GM23338 (cell line): ENCODE results near the gene METRNL. TPM values are rescaled to one million over a fixed set of nuclear protein-coding genes. Genes with fewer than 3 reads are reported as not detected.

ENCODE experiments used
- ATAC-seq: fragments of 200-7000 bp; cut with Tn5 transposase; 3 replicates; pipeline ENCODE4 v1.9.1; 2020
- DNase-seq: peaks from one replicate; pipeline ENCODE4 v3.0.0-alpha.2; 2015; ENCODE audit warnings: low spot score
- H2AFZ ChIP-seq: fragments of 200-600 bp; sonication (generic); 2 replicates; pipeline ENCODE4 v1.8.0; 2016; ENCODE audit warnings: antibody characterized with exemption, mild to moderate bottlenecking, moderate library complexity
- H3F3A ChIP-seq: fragments of 200-600 bp; sonication (generic); replicated peaks from 2 replicates; pipeline ENCODE4 v1.8.0; 2017; ENCODE audit warnings: antibody characterized with exemption, mixed run types, low read depth
- H3K27ac ChIP-seq: fragments of 200-600 bp; sonication (generic); 2 replicates; pipeline ENCODE4 v1.6.1; 2016; ENCODE audit warnings: low read depth
- H3K27me3 ChIP-seq: fragments of 200-600 bp; sonication (generic); 2 replicates; pipeline ENCODE4 v1.8.0; 2016; ENCODE audit warnings: mild to moderate bottlenecking, mixed run types, moderate library complexity; ENCODE audit not compliant: insufficient read depth
- H3K36me3 ChIP-seq: fragments of 200-600 bp; sonication (generic); 2 replicates; pipeline ENCODE4 v1.8.0; 2016; ENCODE audit warnings: mild to moderate bottlenecking; ENCODE audit not compliant: insufficient read depth
- H3K4me1 ChIP-seq: fragments of 200-600 bp; sonication (generic); 2 replicates; pipeline ENCODE4 v1.8.0; 2016; ENCODE audit warnings: mild to moderate bottlenecking, moderate library complexity; ENCODE audit not compliant: insufficient read depth
- H3K4me2 ChIP-seq: fragments of 200-600 bp; sonication (generic); 2 replicates; pipeline ENCODE4 v1.7.1; 2017; ENCODE audit warnings: mixed run types
- H3K4me3 ChIP-seq: fragments of 200-600 bp; sonication (generic); 2 replicates; pipeline ENCODE4 v1.6.1; 2016; ENCODE audit warnings: mixed run types
- H3K79me2 ChIP-seq: fragments of 200-600 bp; sonication (generic); replicated peaks from 2 replicates; pipeline ENCODE4 v1.8.0; 2017; ENCODE audit warnings: mild to moderate bottlenecking; ENCODE audit not compliant: insufficient read depth
- H3K9me2 ChIP-seq: fragments of 200-600 bp; sonication (generic); 2 replicates; pipeline ENCODE4 v1.8.0; 2017; ENCODE audit not compliant: insufficient read depth
- H4K20me1 ChIP-seq: fragments of 200-600 bp; sonication (generic); replicated peaks from 2 replicates; pipeline ENCODE4 v1.8.0; 2017; ENCODE audit warnings: mild to moderate bottlenecking; ENCODE audit not compliant: insufficient read depth
- H3K27ac Mint-ChIP-seq: 2 replicates; pipeline ENCODE4 v1.8.0; 2020; ENCODE audit warnings: inconsistent platforms, mild to moderate bottlenecking, moderate library complexity, mixed read lengths
- H3K27me3 Mint-ChIP-seq: 3 replicates; pipeline ENCODE4 v1.8.0; 2022; ENCODE audit warnings: low read depth, mild to moderate bottlenecking, moderate library complexity, mixed read lengths, inconsistent platforms; ENCODE audit not compliant: insufficient read depth, poor library complexity
- H3K36me3 Mint-ChIP-seq: 3 replicates; pipeline ENCODE4 v1.8.0; 2021; ENCODE audit warnings: low read depth, mild to moderate bottlenecking, inconsistent platforms, moderate library complexity, mixed read lengths
- H3K4me1 Mint-ChIP-seq: 3 replicates; pipeline ENCODE4 v1.8.0; 2020; ENCODE audit warnings: mild to moderate bottlenecking, inconsistent platforms, mixed read lengths
- H3K4me3 Mint-ChIP-seq: 3 replicates; pipeline ENCODE4 v1.8.0; 2021; ENCODE audit warnings: moderate library complexity, mild to moderate bottlenecking, inconsistent platforms, mixed read lengths
- H3K9me3 Mint-ChIP-seq: 3 replicates; pipeline ENCODE4 v1.8.0; 2020; ENCODE audit warnings: moderate library complexity, mild to moderate bottlenecking, inconsistent platforms, mixed read lengths
- CTCF ChIP-seq, 2 experiments: fragments of 200-600 bp in 1 of 2; sonication (generic) in 1 of 2; conservative IDR thresholded peaks; 2 replicates each; pipeline versions ENCODE4 v1.5.1 to v1.6.1; 2016 to 2017; ENCODE audit warnings: antibody characterized with exemption in 2 of 2, low read depth in 2 of 2, mild to moderate bottlenecking in 2 of 2, moderate library complexity in 1 of 2
- ETS1 ChIP-seq: IDR thresholded peaks from 2 replicates; pipeline ENCODE4 v1.6.1; 2016; ENCODE audit warnings: antibody characterized with exemption
- EZH2phosphoT487 ChIP-seq: fragments of 200-600 bp; sonication (generic); IDR thresholded peaks from one replicate; pipeline ENCODE4 v1.8.1; 2018; ENCODE audit warnings: antibody characterized with exemption; ENCODE audit not compliant: unreplicated experiment
- JUNB ChIP-seq: IDR thresholded peaks from one replicate; pipeline ENCODE4 v1.6.1; 2016; ENCODE audit warnings: antibody characterized with exemption; ENCODE audit not compliant: unreplicated experiment
- NANOG ChIP-seq: IDR thresholded peaks from 2 replicates; pipeline ENCODE4 v1.6.1; 2016; ENCODE audit warnings: antibody characterized with exemption, borderline replicate concordance
- POLR2AphosphoS5 ChIP-seq: IDR thresholded peaks from 2 replicates; pipeline ENCODE4 v1.6.1; 2016; ENCODE audit warnings: antibody characterized with exemption, low read depth
- STAT1 ChIP-seq: IDR thresholded peaks from one replicate; pipeline ENCODE4 v1.6.1; 2016; ENCODE audit warnings: antibody characterized with exemption; ENCODE audit not compliant: unreplicated experiment
- ZNF114 ChIP-seq: fragments of 250-450 bp; sonication (Bioruptor Pico); IDR thresholded peaks from 2 replicates; pipeline ENCODE4 v1.5.0; 2020; ENCODE audit warnings: mild to moderate bottlenecking, moderate library complexity
- ZNF462 ChIP-seq: fragments of 250-450 bp; sonication (Bioruptor Pico); IDR thresholded peaks from 2 replicates; pipeline ENCODE4 v1.5.0; 2020; ENCODE audit warnings: mild to moderate bottlenecking, moderate library complexity
- polyA plus RNA-seq: library from polyadenylated mRNA; unstranded; fragments of >200 nt; fragmentation: Nextera tagmentation; extraction: Ambion mirVana; gene quantifications from 2 replicates; pipeline ENCODE4 v1.2.1, GENCODE V29; 2016
- total RNA-seq: library from RNA; depleted of rRNA; stranded (reverse); fragments of >200 nt; shearing (Covaris generic); gene quantifications from 2 replicates; pipeline ENCODE4 v1.2.3, GENCODE V29; 2014

Gene METRNL
- total and polyA plus RNA-seq, 2 experiments from 2014 or later: 12.2 to 20.2 TPM

GRCh38 chr17:83071966-83072562 is 7.3 kb upstream of the METRNL start:
- H3K27ac ChIP-seq: no peak overlapping the region

GRCh38 chr17:83072600-83073358 is 6.6 kb upstream of the METRNL start:
- Mint-ChIP-seq H3K27ac (no peak overlapping the region), H3K4me1 (no peaks in the 10 kb centered on the region; the same call in 2 of the 3 replicates), H3K4me3 (no peak overlapping the region), H3K36me3 (no peaks in the 10 kb centered on the region), H3K27me3 (peaks cover 18% of the 10 kb centered on the region), H3K9me3 (peaks cover 5% of the 10 kb centered on the region; the same call in 2 of the 3 replicates)
- no peak overlapping the region for H3K27ac ChIP-seq
- DNase-seq: no peak
- H3K27me3 ChIP-seq: peaks cover 15% of the 10 kb centered on the region
- no peak overlapping the region for H3K4me2 ChIP-seq
- no peaks in the 10 kb centered on the region for H3F3A ChIP-seq
- H2AFZ ChIP-seq: no peak overlapping the region
- H3K9me2 ChIP-seq: no peaks in the 10 kb centered on the region
- ATAC-seq: peak; percentile 18; the same call in 2 of the 3 replicates
- H3K4me3 ChIP-seq: no peak overlapping the region
- H4K20me1 ChIP-seq: no peaks in the 10 kb centered on the region
- no peaks in the 10 kb centered on the region for H3K4me1 ChIP-seq
- no peaks in the 10 kb centered on the region for H3K36me3 ChIP-seq
- no peaks in the 10 kb centered on the region for H3K79me2 ChIP-seq
- no peak for TF ChIP-seq ZNF462 (CRISPR knock-in tag)
- no peak for TF ChIP-seq STAT1

More at GRCh38 chr17:83071966-83072562, 7.3 kb upstream of the METRNL start:
- no peak overlapping the region for H3K4me3 Mint-ChIP-seq
- H3K4me2 ChIP-seq: no peak overlapping the region
- no peaks in the 10 kb centered on the region for H3K9me2 ChIP-seq
- H2AFZ ChIP-seq: no peak overlapping the region
- no peaks in the 10 kb centered on the region; the same call in 2 of the 3 replicates for H3K4me1 Mint-ChIP-seq
- no peak overlapping the region for H3K4me3 ChIP-seq
- no peaks in the 10 kb centered on the region for H3K79me2 ChIP-seq
- peaks cover 8% of the 10 kb centered on the region for H3K27me3 ChIP-seq
- H3F3A ChIP-seq: no peaks in the 10 kb centered on the region
- no peak for ATAC-seq
- no peak overlapping the region for H3K27ac Mint-ChIP-seq
- H3K27me3 Mint-ChIP-seq: peaks cover 11% of the 10 kb centered on the region
- H3K4me1 ChIP-seq: no peaks in the 10 kb centered on the region
- H3K36me3 Mint-ChIP-seq: no peaks in the 10 kb centered on the region
- H3K9me3 Mint-ChIP-seq: peaks cover 6% of the 10 kb centered on the region; the same call in 2 of the 3 replicates
- TF ChIP-seq NANOG: no peak
- TF ChIP-seq ETS1: no peak
- TF ChIP-seq JUNB: no peak
- TF ChIP-seq CTCF (conservative IDR thresholded peaks at IDR 0.05; ENCODE audit: low read depth in 2 of 2): no peak
- TF ChIP-seq ZNF114 (CRISPR knock-in tag): no peak
- TF ChIP-seq POLR2AphosphoS5: no peak
- TF ChIP-seq EZH2phosphoT487: no peak
- H3K36me3 ChIP-seq: no peaks in the 10 kb centered on the region
- H4K20me1 ChIP-seq: no peaks in the 10 kb centered on the region
- no peak for DNase-seq
